ENCODE results near the gene EPHA7. TPM values are rescaled to one million over a fixed set of nuclear protein-coding genes. Genes with fewer than 3 reads are reported as not detected.

Gene EPHA7
- total RNA-seq, 4 donors from 2014 or later = 0.17 to 1.5 (median 0.71) TPM

GRCh38 chr6:93416571-93417420, 2.6 kb downstream of the EPHA7 start:
- TF ChIP-seq, protein P1, sequence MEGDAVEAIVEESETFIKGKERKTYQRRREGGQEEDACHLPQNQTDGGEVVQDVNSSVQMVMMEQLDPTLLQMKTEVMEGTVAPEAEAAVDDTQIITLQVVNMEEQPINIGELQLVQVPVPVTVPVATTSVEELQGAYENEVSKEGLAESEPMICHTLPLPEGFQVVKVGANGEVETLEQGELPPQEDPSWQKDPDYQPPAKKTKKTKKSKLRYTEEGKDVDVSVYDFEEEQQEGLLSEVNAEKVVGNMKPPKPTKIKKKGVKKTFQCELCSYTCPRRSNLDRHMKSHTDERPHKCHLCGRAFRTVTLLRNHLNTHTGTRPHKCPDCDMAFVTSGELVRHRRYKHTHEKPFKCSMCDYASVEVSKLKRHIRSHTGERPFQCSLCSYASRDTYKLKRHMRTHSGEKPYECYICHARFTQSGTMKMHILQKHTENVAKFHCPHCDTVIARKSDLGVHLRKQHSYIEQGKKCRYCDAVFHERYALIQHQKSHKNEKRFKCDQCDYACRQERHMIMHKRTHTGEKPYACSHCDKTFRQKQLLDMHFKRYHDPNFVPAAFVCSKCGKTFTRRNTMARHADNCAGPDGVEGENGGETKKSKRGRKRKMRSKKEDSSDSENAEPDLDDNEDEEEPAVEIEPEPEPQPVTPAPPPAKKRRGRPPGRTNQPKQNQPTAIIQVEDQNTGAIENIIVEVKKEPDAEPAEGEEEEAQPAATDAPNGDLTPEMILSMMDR (IDR thresholded peaks at IDR 0.05; ENCODE audit: low read depth) = no peak

GRCh38 chr6:93413190-93413589, 6.2 kb downstream of the EPHA7 start:
- TF ChIP-seq, protein P1 (IDR thresholded peaks at IDR 0.05; ENCODE audit: low read depth) = no peak

GRCh38 chr6:93412452-93412851, 6.9 kb downstream of the EPHA7 start:
- TF ChIP-seq, protein P1 (IDR thresholded peaks at IDR 0.05; ENCODE audit: low read depth) = no peak

- TF ChIP-seq, protein P1 (IDR thresholded peaks at IDR 0.05; ENCODE audit: low read depth) = no peak
Observed at GRCh38 chr6:93407186-93407585, 12.2 kb downstream of the EPHA7 start.

- TF ChIP-seq, protein P1 (IDR thresholded peaks at IDR 0.05; ENCODE audit: low read depth) = no peak
Observed at GRCh38 chr6:93403390-93403789, 16.0 kb downstream of the EPHA7 start.

GRCh38 chr6:93398723-93399122, 20.6 kb downstream of the EPHA7 start:
- TF ChIP-seq, protein P1 (IDR thresholded peaks at IDR 0.05; ENCODE audit: low read depth) = no peak

DNA sequence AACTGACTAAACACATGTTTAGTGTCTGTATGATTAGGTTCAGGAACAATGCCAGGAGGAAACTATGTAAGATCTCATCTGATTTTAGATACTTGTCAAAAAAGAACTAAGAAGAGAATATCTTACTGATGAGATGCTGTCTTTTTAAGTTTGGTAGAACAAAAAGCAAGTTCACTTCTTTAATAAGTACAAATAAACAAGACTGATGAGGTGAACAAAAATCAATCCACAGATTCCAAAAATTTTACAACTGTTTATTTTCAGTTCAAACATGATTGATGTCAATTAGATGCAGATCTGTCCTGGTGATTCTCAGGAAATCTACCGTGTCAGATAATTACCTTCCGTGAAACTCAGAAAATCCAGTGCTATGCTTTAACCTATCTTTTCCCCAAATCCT, 24.9 kb downstream of the EPHA7 start:
- TF ChIP-seq, protein P1 (IDR thresholded peaks at IDR 0.05; ENCODE audit: low read depth) = no peak

All from subcutaneous adipose tissue (tissue), 4 donors.